Epidermal melanocyte (primary cell): ENCODE measurements around the gene CDKL2.

ENCODE experiments used
- DNase-seq: peaks from one replicate; pipeline ENCODE4 v3.0.0; 2011; ENCODE audit warnings: low spot score; ENCODE audit not compliant: insufficient read length

Gene CDKL2

GRCh38 chr4:75639124-75639695 lies 8.9 kb upstream of the CDKL2 start:
- no peak for DNase-seq

- no peak for DNase-seq
Observed at GRCh38 chr4:75637827-75638226, 7.5 kb upstream of the CDKL2 start.

GRCh38 chr4:75637176-75637575 lies 6.8 kb upstream of the CDKL2 start:
- DNase-seq = no peak

- no peak for DNase-seq
Observed at GRCh38 chr4:75634951-75635350, 4.6 kb upstream of the CDKL2 start.

- no peak for DNase-seq
Observed at GRCh38 chr4:75634281-75634680, 4.0 kb upstream of the CDKL2 start.

GRCh38 chr4:75633846-75634245 lies 3.5 kb upstream of the CDKL2 start:
- DNase-seq = no peak

GRCh38 chr4:75630937-75631329 lies 605 bp upstream of the CDKL2 start:
- no peak for DNase-seq

- DNase-seq = no peak
Observed at GRCh38 chr4:75629239-75629638, 1.1 kb downstream of the CDKL2 start.

- no peak for DNase-seq
Observed at GRCh38 chr4:75623026-75623425, 7.3 kb downstream of the CDKL2 start.

- DNase-seq = no peak
Observed at GRCh38 chr4:75621715-75622114, 8.6 kb downstream of the CDKL2 start.

- no peak for DNase-seq
Observed at GRCh38 chr4:75612306-75612705, 18.0 kb downstream of the CDKL2 start.

- DNase-seq = no peak
Observed at GRCh38 chr4:75605928-75606327, 24.4 kb downstream of the CDKL2 start.

GRCh38 chr4:75599647-75600046 lies 30.7 kb downstream of the CDKL2 start:
- no peak for DNase-seq

GRCh38 chr4:75598390-75598789 lies 31.9 kb downstream of the CDKL2 start:
- no peak for DNase-seq

GRCh38 chr4:75596061-75596460 lies 34.3 kb downstream of the CDKL2 start:
- no peak for DNase-seq

- DNase-seq = no peak
Observed at GRCh38 chr4:75593393-75593792, 36.9 kb downstream of the CDKL2 start.

- no peak for DNase-seq
Observed at GRCh38 chr4:75584067-75584466, 46.3 kb downstream of the CDKL2 start.

GRCh38 chr4:75567725-75568124 lies 62.6 kb downstream of the CDKL2 start:
- no peak for DNase-seq

GRCh38 chr4:75566911-75567310 lies 63.4 kb downstream of the CDKL2 start:
- DNase-seq = no peak

GRCh38 chr4:75565481-75565880 lies 64.8 kb downstream of the CDKL2 start:
- DNase-seq = no peak

- DNase-seq = no peak
Observed at GRCh38 chr4:75564023-75564422, 66.3 kb downstream of the CDKL2 start.

- no peak for DNase-seq
Observed at GRCh38 chr4:75561789-75562188, 68.5 kb downstream of the CDKL2 start.

- no peak for DNase-seq
Observed at GRCh38 chr4:75557696-75558095, 72.6 kb downstream of the CDKL2 start.
